GM18505 (cell line): Measurements from ENCODE around the gene CTLA4.

Experiments
- ATAC-seq: cut with Tn5 transposase; IDR thresholded peaks from one replicate; pipeline ENCODE4 v1.9.1; 2021; ENCODE audit not compliant: unreplicated experiment
- POLR2A ChIP-seq: IDR thresholded peaks from 4 replicates; pipeline ENCODE4 v1.6.1; 2011; ENCODE audit warnings: borderline replicate concordance; ENCODE audit not compliant: insufficient read depth, insufficient read length; ENCODE audit errors: extremely low read depth

CTLA4 gene

GRCh38 chr2:203840655-203841205 is 26.8 kb upstream of the CTLA4 start:
- no peak for ATAC-seq
- no peak for TF ChIP-seq POLR2A

GRCh38 chr2:203841654-203842053 is 25.9 kb upstream of the CTLA4 start:
- no peak for TF ChIP-seq POLR2A
- no peak for ATAC-seq

- TF ChIP-seq POLR2A: no peak
- ATAC-seq: no peak
These were observed 25.2 kb upstream of the CTLA4 start for GRCh38 chr2:203842373-203842772.

GRCh38 chr2:203846490-203847105 is 21.0 kb upstream of the CTLA4 start:
- no peak for TF ChIP-seq POLR2A
- ATAC-seq: no peak

- no peak for TF ChIP-seq POLR2A
- no peak for ATAC-seq
These were observed 18.6 kb upstream of the CTLA4 start for GRCh38 chr2:203849010-203849409.

- ATAC-seq: no peak
- no peak for TF ChIP-seq POLR2A
These were observed 14.8 kb upstream of the CTLA4 start for GRCh38 chr2:203852760-203853159.

GRCh38 chr2:203853271-203853670 is 14.3 kb upstream of the CTLA4 start:
- no peak for TF ChIP-seq POLR2A
- ATAC-seq: no peak

- no peak for ATAC-seq
- no peak for TF ChIP-seq POLR2A
These were observed 13.8 kb upstream of the CTLA4 start for GRCh38 chr2:203853722-203854121.

- TF ChIP-seq POLR2A: no peak
- ATAC-seq: no peak
These were observed 12.3 kb upstream of the CTLA4 start for GRCh38 chr2:203855274-203855673.

- no peak for ATAC-seq
- TF ChIP-seq POLR2A: no peak
These were observed 9.9 kb upstream of the CTLA4 start for GRCh38 chr2:203857656-203858055.

- no peak for ATAC-seq
- no peak for TF ChIP-seq POLR2A
These were observed 9.4 kb upstream of the CTLA4 start for GRCh38 chr2:203858176-203858575.

GRCh38 chr2:203859030-203859789 is 8.4 kb upstream of the CTLA4 start:
- ATAC-seq: no peak

GRCh38 chr2:203861197-203861596 is 6.4 kb upstream of the CTLA4 start:
- no peak for TF ChIP-seq POLR2A
- no peak for ATAC-seq

More at GRCh38 chr2:203859030-203859789, 8.4 kb upstream of the CTLA4 start:
- no peak for TF ChIP-seq POLR2A

GRCh38 chr2:203861607-203862006 is 6.0 kb upstream of the CTLA4 start:
- no peak for ATAC-seq
- TF ChIP-seq POLR2A: no peak

GRCh38 chr2:203869223-203870042 is 1.9 kb downstream of the CTLA4 start:
- no peak for ATAC-seq
- TF ChIP-seq POLR2A: no peak
